ENCODE results near the gene SLX4.

SLX4 gene

DNA sequence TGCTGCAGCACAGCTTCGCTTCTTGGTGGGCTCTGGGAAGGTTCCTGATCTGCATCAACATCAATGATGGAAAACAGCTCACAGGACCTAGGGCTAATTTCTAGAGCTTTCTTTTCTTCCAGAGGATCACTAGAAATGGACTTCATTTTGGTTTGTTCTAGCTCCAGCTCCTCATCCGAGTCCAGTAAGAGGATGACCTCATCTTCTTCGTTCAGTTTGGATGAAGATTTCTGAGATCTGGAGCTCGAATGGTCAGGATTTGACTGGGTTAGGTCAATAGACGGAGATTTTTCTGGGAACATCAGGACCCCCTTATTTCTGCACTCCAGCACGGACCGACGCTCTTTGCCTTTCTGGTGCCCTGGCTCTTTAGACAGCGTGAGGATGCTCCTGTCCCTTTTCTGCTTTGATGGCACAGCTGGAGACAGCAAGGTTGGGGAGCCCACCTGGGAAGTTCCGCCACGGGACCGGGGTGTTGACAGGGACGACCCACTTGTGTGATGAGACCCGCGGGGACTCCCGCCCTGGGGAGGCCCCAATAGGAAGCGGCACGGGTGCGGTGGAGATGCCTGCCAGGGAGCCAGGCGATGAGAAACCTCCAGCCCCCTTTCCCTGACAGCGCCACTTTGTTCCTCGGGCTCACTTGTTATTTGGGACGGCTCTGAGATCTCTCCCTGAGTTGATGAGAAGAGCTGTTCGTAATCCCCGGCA is 21.3 kb downstream of the SLX4 start:
- TF ChIP-seq PPARA (CRISPR knock-in tag; IDR thresholded peaks at IDR 0.05; ENCODE audit: borderline replicate concordance) (no peak), RARB (CRISPR knock-in tag; IDR thresholded peaks at IDR 0.05) (no peak), OSR1 (CRISPR knock-in tag; IDR thresholded peaks at IDR 0.05) (no peak), ZFP3 (CRISPR knock-in tag; IDR thresholded peaks at IDR 0.05) (no peak), BACH2 (CRISPR knock-in tag; IDR thresholded peaks at IDR 0.05; ENCODE audit: borderline replicate concordance) (no peak), ZFP30 (CRISPR knock-in tag; IDR thresholded peaks at IDR 0.05) (no peak), ISL1 (CRISPR knock-in tag; IDR thresholded peaks at IDR 0.05) (no peak), SNAI2 (CRISPR knock-in tag; IDR thresholded peaks at IDR 0.05) (no peak), TOX (CRISPR knock-in tag; IDR thresholded peaks at IDR 0.05; ENCODE audit: borderline replicate concordance) (no peak), CSDC2 (CRISPR knock-in tag; IDR thresholded peaks at IDR 0.05) (no peak), ESRRG (CRISPR knock-in tag; IDR thresholded peaks at IDR 0.05) (no peak), ZNF565 (CRISPR knock-in tag; conservative IDR thresholded peaks at IDR 0.05; ENCODE audit: low read depth) (no peak), POU6F1 (CRISPR knock-in tag; IDR thresholded peaks at IDR 0.05; ENCODE audit: borderline replicate concordance, low read depth) (no peak), ZNF70 (CRISPR knock-in tag; IDR thresholded peaks at IDR 0.05) (no peak), ZC3H10 (CRISPR knock-in tag; IDR thresholded peaks at IDR 0.05) (no peak)
- TF ChIP-seq, protein P1, sequence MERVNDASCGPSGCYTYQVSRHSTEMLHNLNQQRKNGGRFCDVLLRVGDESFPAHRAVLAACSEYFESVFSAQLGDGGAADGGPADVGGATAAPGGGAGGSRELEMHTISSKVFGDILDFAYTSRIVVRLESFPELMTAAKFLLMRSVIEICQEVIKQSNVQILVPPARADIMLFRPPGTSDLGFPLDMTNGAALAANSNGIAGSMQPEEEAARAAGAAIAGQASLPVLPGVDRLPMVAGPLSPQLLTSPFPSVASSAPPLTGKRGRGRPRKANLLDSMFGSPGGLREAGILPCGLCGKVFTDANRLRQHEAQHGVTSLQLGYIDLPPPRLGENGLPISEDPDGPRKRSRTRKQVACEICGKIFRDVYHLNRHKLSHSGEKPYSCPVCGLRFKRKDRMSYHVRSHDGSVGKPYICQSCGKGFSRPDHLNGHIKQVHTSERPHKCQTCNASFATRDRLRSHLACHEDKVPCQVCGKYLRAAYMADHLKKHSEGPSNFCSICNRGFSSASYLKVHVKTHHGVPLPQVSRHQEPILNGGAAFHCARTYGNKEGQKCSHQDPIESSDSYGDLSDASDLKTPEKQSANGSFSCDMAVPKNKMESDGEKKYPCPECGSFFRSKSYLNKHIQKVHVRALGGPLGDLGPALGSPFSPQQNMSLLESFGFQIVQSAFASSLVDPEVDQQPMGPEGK (CRISPR knock-in tag; IDR thresholded peaks at IDR 0.05; ENCODE audit: borderline replicate concordance), result no peak
- ATAC-seq, result no peak

DNA sequence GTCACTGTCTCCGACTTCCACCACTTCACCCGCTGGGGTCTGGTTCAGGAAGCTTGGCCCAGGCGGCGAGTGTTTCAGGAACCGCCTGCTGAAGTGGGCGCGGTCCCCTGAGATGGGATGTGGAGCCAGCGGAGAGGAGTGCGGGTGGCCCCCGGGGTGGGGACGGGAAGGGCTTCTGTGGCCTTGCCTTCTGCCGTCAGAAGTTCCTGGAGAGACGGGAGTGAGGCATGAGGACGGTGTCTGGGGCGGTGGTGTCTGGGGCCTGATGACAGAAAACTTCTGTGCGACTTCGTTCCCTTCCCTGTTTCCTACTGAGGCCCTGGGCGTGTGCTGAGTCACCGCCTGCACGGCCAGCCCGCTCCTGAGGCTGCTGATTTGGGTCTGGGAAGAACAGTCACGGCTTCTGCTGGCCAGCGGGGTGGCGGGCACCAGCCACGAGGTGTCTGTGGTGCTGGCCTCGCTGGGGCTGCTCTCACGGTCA is 21.9 kb downstream of the SLX4 start:
- ATAC-seq, result no peak
- TF ChIP-seq ZNF565 (CRISPR knock-in tag; conservative IDR thresholded peaks at IDR 0.05; ENCODE audit: low read depth), result no peak
- TF ChIP-seq ISL1 (CRISPR knock-in tag; IDR thresholded peaks at IDR 0.05), result no peak
- TF ChIP-seq ZNF70 (CRISPR knock-in tag; IDR thresholded peaks at IDR 0.05), result no peak

GRCh38 chr16:3589001-3589400 is 22.4 kb downstream of the SLX4 start:
- ATAC-seq, result no peak
- no peak for TF ChIP-seq ZNF8 (CRISPR knock-in tag; IDR thresholded peaks at IDR 0.05)
- no peak for TF ChIP-seq RARB (CRISPR knock-in tag; IDR thresholded peaks at IDR 0.05)
- TF ChIP-seq ZC3H10 (CRISPR knock-in tag; IDR thresholded peaks at IDR 0.05), result no peak
- TF ChIP-seq ESRRG (CRISPR knock-in tag; IDR thresholded peaks at IDR 0.05), result no peak
- no peak for TF ChIP-seq BACH2 (CRISPR knock-in tag; IDR thresholded peaks at IDR 0.05; ENCODE audit: borderline replicate concordance)
- TF ChIP-seq, protein P1 (CRISPR knock-in tag; IDR thresholded peaks at IDR 0.05; ENCODE audit: borderline replicate concordance), result no peak
- TF ChIP-seq TOX (CRISPR knock-in tag; IDR thresholded peaks at IDR 0.05; ENCODE audit: borderline replicate concordance), result no peak
- TF ChIP-seq ZNF565 (CRISPR knock-in tag; conservative IDR thresholded peaks at IDR 0.05; ENCODE audit: low read depth), result no peak
- TF ChIP-seq, protein P2, sequence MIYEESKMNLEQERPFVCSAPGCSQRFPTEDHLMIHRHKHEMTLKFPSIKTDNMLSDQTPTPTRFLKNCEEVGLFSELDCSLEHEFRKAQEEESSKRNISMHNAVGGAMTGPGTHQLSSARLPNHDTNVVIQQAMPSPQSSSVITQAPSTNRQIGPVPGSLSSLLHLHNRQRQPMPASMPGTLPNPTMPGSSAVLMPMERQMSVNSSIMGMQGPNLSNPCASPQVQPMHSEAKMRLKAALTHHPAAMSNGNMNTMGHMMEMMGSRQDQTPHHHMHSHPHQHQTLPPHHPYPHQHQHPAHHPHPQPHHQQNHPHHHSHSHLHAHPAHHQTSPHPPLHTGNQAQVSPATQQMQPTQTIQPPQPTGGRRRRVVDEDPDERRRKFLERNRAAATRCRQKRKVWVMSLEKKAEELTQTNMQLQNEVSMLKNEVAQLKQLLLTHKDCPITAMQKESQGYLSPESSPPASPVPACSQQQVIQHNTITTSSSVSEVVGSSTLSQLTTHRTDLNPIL (CRISPR knock-in tag; IDR thresholded peaks at IDR 0.05; ENCODE audit: low read depth), result no peak
- TF ChIP-seq ZFP3 (CRISPR knock-in tag; IDR thresholded peaks at IDR 0.05), result no peak
- TF ChIP-seq CSDC2 (CRISPR knock-in tag; IDR thresholded peaks at IDR 0.05), result no peak
- no peak for TF ChIP-seq SNAI2 (CRISPR knock-in tag; IDR thresholded peaks at IDR 0.05)
- TF ChIP-seq PPARA (CRISPR knock-in tag; IDR thresholded peaks at IDR 0.05; ENCODE audit: borderline replicate concordance), result no peak
- TF ChIP-seq POU6F1 (CRISPR knock-in tag; IDR thresholded peaks at IDR 0.05; ENCODE audit: borderline replicate concordance, low read depth), result no peak
- TF ChIP-seq GLIS3 (CRISPR knock-in tag; IDR thresholded peaks at IDR 0.05), result no peak
- TF ChIP-seq ZNF70 (CRISPR knock-in tag; IDR thresholded peaks at IDR 0.05), result no peak
- no peak for TF ChIP-seq OSR1 (CRISPR knock-in tag; IDR thresholded peaks at IDR 0.05)
- TF ChIP-seq, protein P3, sequence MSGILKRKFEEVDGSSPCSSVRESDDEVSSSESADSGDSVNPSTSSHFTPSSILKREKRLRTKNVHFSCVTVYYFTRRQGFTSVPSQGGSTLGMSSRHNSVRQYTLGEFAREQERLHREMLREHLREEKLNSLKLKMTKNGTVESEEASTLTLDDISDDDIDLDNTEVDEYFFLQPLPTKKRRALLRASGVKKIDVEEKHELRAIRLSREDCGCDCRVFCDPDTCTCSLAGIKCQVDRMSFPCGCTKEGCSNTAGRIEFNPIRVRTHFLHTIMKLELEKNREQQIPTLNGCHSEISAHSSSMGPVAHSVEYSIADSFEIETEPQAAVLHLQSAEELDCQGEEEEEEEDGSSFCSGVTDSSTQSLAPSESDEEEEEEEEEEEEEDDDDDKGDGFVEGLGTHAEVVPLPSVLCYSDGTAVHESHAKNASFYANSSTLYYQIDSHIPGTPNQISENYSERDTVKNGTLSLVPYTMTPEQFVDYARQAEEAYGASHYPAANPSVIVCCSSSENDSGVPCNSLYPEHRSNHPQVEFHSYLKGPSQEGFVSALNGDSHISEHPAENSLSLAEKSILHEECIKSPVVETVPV (CRISPR knock-in tag; IDR thresholded peaks at IDR 0.05), result no peak
- TF ChIP-seq ARNTL (CRISPR knock-in tag; IDR thresholded peaks at IDR 0.05; ENCODE audit: borderline replicate concordance, low read depth), result no peak
- TF ChIP-seq ISL1 (CRISPR knock-in tag; IDR thresholded peaks at IDR 0.05), result no peak
